IgD-negative memory B cell (primary cell): ENCODE measurements around the gene PPA1. TPM values are rescaled to one million over a fixed set of nuclear protein-coding genes. Genes with fewer than 3 reads are reported as not detected.

Experiments used
- H3K27ac Mint-ChIP-seq, 3 donors: one replicate each; pipeline ENCODE4 v1.8.0; 2020 to 2022; ENCODE audit warnings: mild to moderate bottlenecking in 3 of 3, mixed read lengths in 3 of 3, moderate library complexity in 1 of 3
- H3K27me3 Mint-ChIP-seq: one replicate; pipeline ENCODE4 v1.8.0; 2021; ENCODE audit warnings: mixed read lengths
- H3K36me3 Mint-ChIP-seq: one replicate; pipeline ENCODE4 v1.8.0; 2020; ENCODE audit warnings: mild to moderate bottlenecking, mixed read lengths
- H3K4me1 Mint-ChIP-seq, 3 donors: one replicate each; pipeline ENCODE4 v1.8.0; 2020 to 2022; ENCODE audit warnings: mixed read lengths in 3 of 3, mild to moderate bottlenecking in 1 of 3
- H3K4me3 Mint-ChIP-seq, 4 donors: one replicate each; pipeline ENCODE4 v1.8.0; 2020 to 2022; ENCODE audit warnings: mild to moderate bottlenecking in 4 of 4, mixed read lengths in 4 of 4, moderate library complexity in 3 of 4
- H3K9me3 Mint-ChIP-seq, 3 donors: one replicate each; pipeline ENCODE4 v1.8.0; 2020 to 2021; ENCODE audit warnings: mixed read lengths in 3 of 3, mild to moderate bottlenecking in 1 of 3
- polyA plus RNA-seq: library from polyadenylated mRNA; unstranded; fragments of 300-500 nt; fragmentation: Illumina TruSeq; gene quantifications from one replicate; pipeline ENCODE4 v1.2.3, GENCODE V29; 2021

Gene PPA1
- 76.4 TPM for polyA plus RNA-seq

DNA sequence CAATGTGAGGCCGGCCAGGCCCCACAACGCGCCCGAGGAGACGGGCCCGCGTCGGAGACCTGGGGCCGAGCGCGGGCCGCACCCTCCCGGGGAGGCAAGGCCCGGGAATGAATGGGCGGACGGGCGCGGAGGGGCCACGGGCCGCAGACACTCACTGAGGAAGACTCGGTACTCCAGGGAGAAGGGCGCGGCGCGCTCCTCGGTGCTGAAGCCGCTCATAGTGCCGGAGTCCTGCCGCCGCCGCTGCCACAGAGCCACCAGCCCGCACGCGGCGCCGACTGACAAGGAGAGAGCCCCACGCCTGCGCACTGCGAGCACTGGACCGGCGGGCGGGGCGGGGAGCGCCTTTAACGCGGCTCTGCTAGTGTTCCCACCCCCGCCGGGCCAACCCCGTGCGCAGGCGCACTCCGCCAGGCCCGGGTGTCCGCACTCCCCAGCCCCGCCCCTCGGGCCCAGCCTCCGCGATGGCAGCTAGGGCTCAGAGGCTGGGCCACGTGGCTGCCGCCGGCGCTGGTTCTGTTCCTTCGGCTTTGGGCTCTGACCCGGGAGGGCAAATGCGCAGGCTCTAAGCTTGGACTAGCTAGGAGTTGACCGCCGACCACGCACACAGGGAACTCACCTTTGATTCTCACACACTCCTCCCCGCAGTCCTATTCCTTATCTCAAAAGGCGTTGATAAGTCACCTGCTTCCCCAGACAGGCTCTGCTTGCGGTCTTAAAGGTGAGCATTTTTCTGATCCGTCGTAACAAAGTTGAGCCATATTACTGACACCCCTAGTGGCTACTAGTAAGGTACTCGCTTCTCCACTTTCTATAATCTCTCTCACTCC, at the start of gene PPA1:
Gene PPA1, minus strand, starts transcription at position 321 of the 830 bp plus-strand sequence. Its CDS starts 102 bp downstream, at position 219.
- Mint-ChIP-seq H3K36me3 (no peaks in the 10 kb centered on the region), H3K27me3 (no peaks in the 10 kb centered on the region), H3K9me3 (no peaks in the 10 kb centered on the region), H3K27ac (peak within 1 kb of the TSS; percentile 86 to 99 (median 92)), H3K4me3 (peak within 1 kb of the TSS; percentile 84 to 99 (median 94)), H3K4me1 (peaks cover 11 to 17% (median 12%) of the 10 kb centered on the region in 3 donors)

DNA sequence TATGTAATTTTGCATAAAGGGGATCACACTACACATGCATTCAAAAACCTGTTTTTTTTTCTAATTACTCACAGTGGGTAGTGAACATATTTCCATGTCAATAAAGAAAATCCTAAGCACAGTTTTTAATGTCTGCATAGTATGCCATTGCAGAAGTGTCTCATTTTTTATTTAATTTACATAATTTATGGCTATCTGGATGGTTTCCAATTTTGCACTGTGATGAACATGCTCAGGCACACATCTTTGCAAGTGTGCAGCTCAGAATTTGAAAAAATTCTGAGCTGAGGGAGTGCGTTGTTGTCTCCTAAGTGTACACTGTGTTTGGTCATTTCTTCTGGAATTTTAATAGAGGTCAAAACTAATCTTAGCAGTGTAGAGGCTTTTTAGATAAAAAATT, 48.4 kb upstream of the PPA1 start:
- Mint-ChIP-seq H3K36me3 (no peaks in the 10 kb centered on the region), H3K4me1 (peaks cover 0 to 2% (median 2%) of the 10 kb centered on the region in 3 donors), H3K4me3 (no peak overlapping the region), H3K27me3 (peaks cover 44% of the 10 kb centered on the region), H3K9me3 (peaks cover 0 to 5% (median 4%) of the 10 kb centered on the region in 3 donors), H3K27ac (no peak overlapping the region)

DNA sequence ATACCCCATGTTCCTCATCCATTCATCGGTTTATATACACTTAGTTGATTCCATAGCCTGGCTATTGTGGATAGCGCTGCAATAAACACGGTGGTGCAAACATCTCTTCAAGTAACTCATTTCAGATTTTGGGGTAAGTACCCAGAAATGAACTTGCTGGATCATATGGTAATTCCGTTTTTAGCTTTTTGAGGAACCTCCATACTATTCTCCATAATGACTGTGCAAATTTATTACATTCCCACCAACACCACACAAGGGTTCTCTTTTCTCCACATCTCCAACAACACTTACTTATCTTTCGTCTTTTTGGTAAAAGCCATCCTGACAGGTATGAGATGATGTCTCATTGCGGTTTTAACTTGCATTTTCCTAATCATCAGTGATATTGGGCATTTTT, 46.9 kb upstream of the PPA1 start:
- H3K4me3 Mint-ChIP-seq = no peak overlapping the region
- peaks cover 31% of the 10 kb centered on the region for H3K27me3 Mint-ChIP-seq
- no peaks in the 10 kb centered on the region for H3K36me3 Mint-ChIP-seq
- peaks cover 0 to 2% (median 2%) of the 10 kb centered on the region in 3 donors for H3K4me1 Mint-ChIP-seq
- no peak overlapping the region for H3K27ac Mint-ChIP-seq
- peaks cover 0 to 10% (median 4%) of the 10 kb centered on the region in 3 donors for H3K9me3 Mint-ChIP-seq

DNA sequence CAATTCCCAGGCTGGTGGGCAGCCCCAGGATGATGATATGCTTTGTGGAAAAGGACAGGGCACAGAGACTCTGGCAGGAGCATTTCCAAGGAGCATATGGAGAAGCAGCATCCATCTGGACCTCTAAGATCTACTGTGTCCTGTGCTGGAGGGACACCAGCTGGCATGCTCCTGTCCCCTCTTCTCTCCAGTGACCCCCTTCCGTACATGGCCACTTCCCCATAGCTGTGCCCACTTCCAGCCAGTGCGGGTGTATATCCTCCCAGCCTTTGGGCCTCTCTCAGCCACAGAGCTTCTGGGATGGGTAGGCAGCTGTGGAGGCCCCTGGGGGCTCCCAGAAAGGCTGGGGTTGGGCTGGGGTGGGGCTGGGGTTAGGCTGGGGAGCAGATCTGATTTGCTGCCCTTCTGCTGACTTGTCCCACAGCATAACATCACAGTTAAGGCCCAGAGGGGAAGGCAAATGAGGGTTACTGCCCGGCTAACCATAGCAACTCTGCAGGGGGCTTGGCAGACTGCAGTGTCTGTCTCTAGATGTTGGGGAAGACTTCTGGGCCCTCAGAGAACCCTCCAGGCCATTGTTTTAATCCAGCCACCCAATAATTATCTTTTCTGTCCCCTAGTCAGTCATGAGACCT, 44.3 kb upstream of the PPA1 start:
- Mint-ChIP-seq H3K36me3 (no peaks in the 10 kb centered on the region), H3K27ac (no peak overlapping the region), H3K4me1 (peaks cover 3 to 6% (median 5%) of the 10 kb centered on the region in 3 donors), H3K9me3 (peaks cover 0 to 5% (median 0%) of the 10 kb centered on the region in 3 donors), H3K4me3 (no peak overlapping the region), H3K27me3 (peaks cover 12% of the 10 kb centered on the region)

DNA sequence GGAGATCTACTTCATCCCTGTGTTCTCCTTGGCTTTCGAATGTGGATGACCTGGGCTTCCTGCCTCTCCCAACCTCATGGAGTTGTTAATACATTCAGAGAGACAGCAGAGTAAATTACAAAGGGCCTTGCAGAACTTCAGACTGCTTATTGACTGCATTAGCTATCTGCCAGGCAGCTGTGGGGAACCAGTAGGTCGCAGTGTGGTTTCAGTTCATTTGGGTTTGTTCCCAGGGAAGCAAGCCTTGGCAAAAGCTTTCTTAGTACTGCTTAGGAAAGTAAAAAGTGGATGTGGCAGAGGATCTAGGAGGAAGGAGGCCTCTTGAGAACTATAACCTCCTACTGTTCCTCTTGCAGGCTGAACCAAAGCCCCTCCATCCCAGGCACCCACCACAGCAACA, 41.4 kb upstream of the PPA1 start:
- H3K36me3 Mint-ChIP-seq = no peaks in the 10 kb centered on the region
- no peaks in the 10 kb centered on the region for H3K27me3 Mint-ChIP-seq
- H3K9me3 Mint-ChIP-seq = peaks cover 0 to 5% (median 0%) of the 10 kb centered on the region in 3 donors
- no peak overlapping the region for H3K4me3 Mint-ChIP-seq
- H3K4me1 Mint-ChIP-seq = peaks cover 5 to 7% (median 6%) of the 10 kb centered on the region in 3 donors
- no peak overlapping the region for H3K27ac Mint-ChIP-seq

DNA sequence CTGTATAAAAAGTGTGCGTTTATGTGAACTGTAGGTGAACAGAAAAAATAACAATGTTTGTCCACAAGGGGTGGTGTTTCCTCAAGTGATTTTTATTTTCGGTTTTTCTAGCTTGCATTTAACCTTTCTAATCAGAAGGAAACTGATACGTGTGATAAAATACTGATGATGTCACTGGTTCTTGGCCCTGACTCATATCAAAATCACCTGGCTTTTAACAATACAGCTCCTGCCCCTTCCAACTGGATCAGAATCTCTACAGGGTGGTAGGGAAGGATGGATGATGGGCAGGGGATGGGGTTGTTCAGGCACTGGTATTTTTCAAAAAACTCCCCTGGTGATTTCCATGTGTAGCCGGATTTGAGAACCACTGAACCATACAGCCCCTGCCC, 39.7 kb upstream of the PPA1 start:
- H3K9me3 Mint-ChIP-seq = peaks cover 0 to 5% (median 0%) of the 10 kb centered on the region in 3 donors
- H3K27me3 Mint-ChIP-seq = no peaks in the 10 kb centered on the region
- peaks cover 5 to 7% (median 6%) of the 10 kb centered on the region in 3 donors for H3K4me1 Mint-ChIP-seq
- H3K36me3 Mint-ChIP-seq = no peaks in the 10 kb centered on the region
- H3K4me3 Mint-ChIP-seq = peak overlapping the region in 3 of 4 donors; percentile 28 to 66 (median 38)
- no peak overlapping the region for H3K27ac Mint-ChIP-seq

DNA sequence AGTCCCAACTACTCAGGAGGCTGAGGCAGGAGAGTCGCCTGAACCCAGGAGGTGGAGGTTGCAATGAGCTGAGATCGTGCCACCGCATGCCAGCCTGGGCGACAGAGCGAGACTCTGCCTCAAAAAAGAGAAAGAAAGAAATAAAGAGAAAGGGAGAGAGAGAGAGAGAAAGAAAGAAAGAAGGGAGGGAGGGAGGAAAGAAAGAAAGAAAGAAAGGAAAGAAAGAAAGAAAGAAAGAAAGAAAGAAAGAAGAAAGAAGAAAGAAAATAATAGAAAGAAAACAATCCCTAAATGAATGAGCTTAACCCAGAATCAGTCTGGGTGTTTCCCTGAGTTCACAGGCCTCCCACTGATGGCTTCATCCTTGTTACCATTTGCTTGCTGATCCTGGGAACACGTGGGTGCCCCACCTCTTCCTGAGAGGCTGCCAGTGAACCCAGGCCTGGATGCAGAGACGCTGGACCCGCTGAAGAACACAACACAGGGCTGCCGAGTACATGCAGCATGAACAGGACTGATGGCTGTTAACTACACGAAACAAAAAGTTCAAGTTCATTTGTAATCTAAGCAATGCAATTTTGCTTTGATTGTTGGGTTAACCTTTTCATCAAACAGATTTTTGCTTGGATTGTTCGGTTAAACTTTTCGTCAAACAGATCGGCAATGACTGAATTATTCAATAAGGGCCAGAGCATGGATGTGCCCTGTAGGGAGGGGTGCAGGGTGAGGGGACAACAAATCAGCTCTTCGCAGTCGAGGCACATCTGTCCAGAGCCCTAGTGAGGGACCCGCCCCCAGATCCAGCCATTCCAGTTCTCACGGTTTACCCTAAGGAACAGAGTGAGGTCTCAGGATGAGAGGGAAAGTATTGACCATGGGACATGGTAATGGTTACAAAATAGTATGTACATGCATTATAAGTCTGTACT, 39.0 kb upstream of the PPA1 start:
- Mint-ChIP-seq H3K36me3 (no peaks in the 10 kb centered on the region), H3K27ac (no peak overlapping the region), H3K27me3 (no peaks in the 10 kb centered on the region), H3K4me3 (peak overlapping the region in 1 of 4 donors; percentile 66), H3K9me3 (peaks cover 0 to 5% (median 0%) of the 10 kb centered on the region in 3 donors), H3K4me1 (peaks cover 5 to 7% (median 6%) of the 10 kb centered on the region in 3 donors)

DNA sequence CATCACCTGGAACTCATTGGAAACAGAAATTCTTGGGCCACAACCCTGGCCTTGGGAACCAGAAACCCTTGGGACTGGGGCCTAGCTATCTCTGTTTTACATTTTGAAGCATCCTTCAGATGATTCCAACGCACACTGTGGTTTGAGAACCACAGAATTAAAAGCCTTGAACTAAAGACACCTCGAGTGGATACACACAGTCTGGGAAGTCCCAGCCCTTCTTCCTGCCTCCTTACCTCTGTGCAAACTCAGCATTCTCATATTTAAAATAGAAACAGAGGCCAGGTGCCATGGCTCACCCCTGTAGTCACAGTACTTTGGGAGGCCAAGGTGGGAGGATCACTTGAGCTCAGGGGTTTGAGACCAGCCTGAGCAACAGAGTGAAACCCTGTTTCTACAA, 37.7 kb upstream of the PPA1 start:
- peaks cover 1% of the 10 kb centered on the region for H3K27me3 Mint-ChIP-seq
- peaks cover 0 to 5% (median 0%) of the 10 kb centered on the region in 3 donors for H3K9me3 Mint-ChIP-seq
- no peaks in the 10 kb centered on the region for H3K36me3 Mint-ChIP-seq
- peaks cover 5 to 7% (median 6%) of the 10 kb centered on the region in 3 donors for H3K4me1 Mint-ChIP-seq
- H3K4me3 Mint-ChIP-seq = no peak overlapping the region
- no peak overlapping the region for H3K27ac Mint-ChIP-seq

DNA sequence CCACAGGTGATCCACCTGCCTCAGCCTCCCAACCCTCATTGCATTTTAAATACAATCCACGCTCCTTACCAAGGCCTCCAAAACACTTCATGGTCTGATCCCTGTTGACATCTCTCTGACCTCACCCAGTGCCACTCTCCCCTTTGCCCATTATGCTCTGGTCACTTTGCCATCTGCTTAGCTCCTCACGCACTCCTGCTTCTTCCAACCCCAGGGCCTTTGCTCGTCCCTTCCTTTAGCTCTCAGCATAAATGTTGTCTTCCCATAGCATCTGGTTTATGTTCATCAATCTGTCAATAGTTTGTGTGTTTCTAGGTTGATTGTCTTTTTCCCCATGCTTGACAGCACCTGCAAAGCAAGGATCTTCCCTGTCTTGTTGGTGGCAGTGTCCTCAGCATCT, 36.5 kb upstream of the PPA1 start:
- H3K27ac Mint-ChIP-seq = peak overlapping the region in 1 of 3 donors; percentile 33
- H3K4me1 Mint-ChIP-seq = peaks cover 5 to 7% (median 6%) of the 10 kb centered on the region in 3 donors
- no peak overlapping the region for H3K4me3 Mint-ChIP-seq

DNA sequence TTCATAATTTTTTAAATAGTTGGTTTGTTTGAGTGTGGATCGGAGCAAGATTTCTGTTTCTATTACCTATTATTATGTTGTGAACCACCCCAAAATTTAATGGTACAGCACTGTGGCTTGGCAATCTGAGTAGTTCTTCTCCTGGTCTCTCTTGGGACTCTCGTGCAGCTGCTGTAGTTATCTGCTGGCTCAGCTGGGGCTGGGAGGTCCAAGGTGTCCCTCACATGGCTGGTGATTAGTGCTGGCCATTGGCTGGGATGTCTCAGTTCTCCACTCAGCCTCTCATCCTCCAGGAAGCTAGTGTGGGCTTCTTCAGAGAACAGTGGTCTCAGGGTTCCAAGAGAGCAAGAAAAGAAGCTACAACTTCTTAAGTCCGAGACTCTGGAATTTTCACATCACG, 35.1 kb upstream of the PPA1 start:
- H3K27me3 Mint-ChIP-seq = peaks cover 1% of the 10 kb centered on the region
- peaks cover 5 to 7% (median 6%) of the 10 kb centered on the region in 3 donors for H3K4me1 Mint-ChIP-seq
- no peaks in the 10 kb centered on the region for H3K36me3 Mint-ChIP-seq
- no peak overlapping the region for H3K27ac Mint-ChIP-seq
- no peak overlapping the region for H3K4me3 Mint-ChIP-seq
- H3K9me3 Mint-ChIP-seq = no peaks in the 10 kb centered on the region

More for the DNA sequence above, 36.5 kb upstream of the PPA1 start:
- no peaks in the 10 kb centered on the region for H3K9me3 Mint-ChIP-seq
- peaks cover 1% of the 10 kb centered on the region for H3K27me3 Mint-ChIP-seq
- no peaks in the 10 kb centered on the region for H3K36me3 Mint-ChIP-seq

DNA sequence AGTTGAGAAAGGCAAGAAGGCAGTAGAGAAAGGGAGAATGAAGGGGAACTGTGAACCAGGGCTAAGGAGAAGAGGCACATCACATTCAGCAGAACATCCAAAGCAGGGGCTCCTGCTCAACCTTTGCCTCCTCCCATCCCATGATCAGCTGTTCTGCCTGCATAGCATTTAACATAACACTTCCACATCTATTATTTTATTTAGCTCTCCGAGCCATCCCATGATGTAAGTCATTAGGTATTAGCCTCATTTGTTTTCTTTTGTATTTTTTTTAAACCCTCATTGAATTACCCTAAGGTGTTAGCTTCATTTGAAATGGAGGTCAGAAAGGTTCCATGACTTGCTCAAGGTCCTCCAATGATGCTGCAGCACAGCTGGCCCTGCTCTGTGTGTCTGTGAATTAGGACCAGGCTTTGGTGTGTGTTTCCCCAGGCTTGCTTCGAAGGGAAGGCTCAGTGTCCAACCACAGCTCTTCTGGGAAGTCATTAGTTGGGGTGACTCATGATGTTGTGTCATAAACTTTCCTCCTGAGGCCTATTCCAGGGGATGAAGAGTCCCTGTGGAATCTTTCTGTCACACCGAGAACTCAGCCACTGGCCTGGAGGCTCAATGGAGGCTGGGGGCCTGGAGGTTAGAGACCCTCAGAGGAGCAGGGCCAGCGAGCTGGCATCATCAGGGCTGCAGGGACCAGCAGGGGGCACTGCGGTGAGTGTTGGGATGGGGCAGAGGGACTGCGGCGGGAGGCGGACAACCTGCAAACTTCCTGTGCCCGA, 34.1 kb upstream of the PPA1 start:
- Mint-ChIP-seq H3K36me3 (no peaks in the 10 kb centered on the region), H3K4me1 (peaks cover 0 to 2% (median under 1%) of the 10 kb centered on the region in 3 donors), H3K9me3 (no peaks in the 10 kb centered on the region), H3K27me3 (peaks cover 1% of the 10 kb centered on the region), H3K27ac (no peak overlapping the region), H3K4me3 (no peak overlapping the region)

DNA sequence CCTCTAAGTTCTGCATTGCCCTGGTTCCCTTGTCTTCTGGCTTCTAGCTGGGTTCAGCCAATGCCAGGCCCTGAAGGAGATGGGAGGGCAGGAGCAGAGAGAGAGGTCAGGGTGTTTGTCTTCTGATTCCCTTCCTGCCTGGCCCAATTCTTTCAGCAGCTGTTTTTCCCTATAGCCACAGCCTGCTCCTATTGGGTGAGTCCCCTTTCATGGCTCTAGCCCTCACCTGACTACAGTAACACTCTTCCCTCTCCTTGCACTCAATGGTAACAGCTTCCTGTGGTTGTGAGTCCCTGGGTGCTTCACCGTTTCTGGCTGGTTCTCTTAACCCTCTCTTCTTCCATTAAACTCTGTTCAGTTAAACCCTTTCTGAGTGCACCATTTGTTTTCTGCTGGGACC, 33.5 kb upstream of the PPA1 start:
- no peaks in the 10 kb centered on the region for H3K36me3 Mint-ChIP-seq
- no peak overlapping the region for H3K4me3 Mint-ChIP-seq
- H3K27ac Mint-ChIP-seq = no peak overlapping the region
- peaks cover 3% of the 10 kb centered on the region for H3K27me3 Mint-ChIP-seq
- H3K9me3 Mint-ChIP-seq = peaks cover 0 to 3% (median 0%) of the 10 kb centered on the region in 3 donors
- H3K4me1 Mint-ChIP-seq = peaks cover 0 to 2% (median 0%) of the 10 kb centered on the region in 3 donors

DNA sequence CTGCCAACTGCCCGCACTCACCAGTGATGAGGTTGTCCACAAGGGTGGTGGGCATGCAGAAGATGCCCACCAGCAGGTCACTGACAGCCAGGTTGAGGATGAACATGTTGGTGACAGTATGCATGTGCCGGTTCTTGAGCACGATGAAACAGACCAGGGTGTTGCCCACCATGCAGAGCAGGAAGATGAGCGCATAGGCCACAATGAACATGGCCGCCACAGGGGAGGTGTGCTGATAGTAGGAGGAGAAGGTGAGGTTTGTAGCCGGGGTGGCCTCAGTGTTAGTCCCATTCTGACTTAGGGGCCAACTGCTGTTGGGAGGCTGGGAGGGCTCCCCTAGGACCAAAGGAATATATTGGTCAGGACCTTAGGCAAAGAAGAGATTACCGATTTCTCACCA, 32.8 kb upstream of the PPA1 start:
- Mint-ChIP-seq H3K9me3 (peaks cover 2 to 5% (median 3%) of the 10 kb centered on the region in 3 donors), H3K36me3 (peaks cover 4% of the 10 kb centered on the region), H3K4me3 (no peak overlapping the region), H3K4me1 (no peaks in the 10 kb centered on the region), H3K27me3 (peaks cover 6% of the 10 kb centered on the region), H3K27ac (no peak overlapping the region)
